IMR-90 (cell line): ENCODE measurements around the gene CCDC7. TPM values are rescaled to one million over a fixed set of nuclear protein-coding genes. Genes with fewer than 3 reads are reported as not detected.

Experiments used
- ATAC-seq: fragments of 200-7000 bp; cut with Tn5 transposase; 2 replicates; pipeline ENCODE4 v1.9.1; 2020; ENCODE audit warnings: low read depth, mild to moderate bottlenecking, moderate library complexity
- BruUV-seq: library from RNA; stranded (reverse); fragments of 400-500 nt; replicated peaks from 2 replicates; lab custom pipeline; 2021; lab: Mats Ljungman, UMichigan
- CTCF ChIA-PET: fragments of 300-600 bp; formaldehyde crosslinking; extraction: SDS; loops from one replicate; lab custom pipeline; 2021; ENCODE audit warnings: antibody characterized with exemption; lab: Yijun Ruan, JAX
- POLR2A ChIA-PET: fragments of 300-600 bp; sonication (Branson Sonifier 250); formaldehyde crosslinking; loops from one replicate; lab custom pipeline; 2022; ENCODE audit warnings: antibody characterized with exemption; ENCODE audit not compliant: unreplicated experiment; lab: Charles Lee
- DNase-seq: peaks from one replicate; pipeline ENCODE4 v3.0.0; 2013
- H2AFZ ChIP-seq: replicated peaks from 2 replicates; pipeline ENCODE3; 2013; ENCODE audit warnings: low read length, mild to moderate bottlenecking; ENCODE audit not compliant: poor library complexity
- H2AK5ac ChIP-seq: 2 replicates; pipeline ENCODE4 v1.6.1; 2013; ENCODE audit warnings: low read depth, low read length, inconsistent platforms
- H2AK9ac ChIP-seq: replicated peaks from 2 replicates; pipeline ENCODE3; 2013; ENCODE audit warnings: mild to moderate bottlenecking, low read depth, low read length, moderate library complexity; ENCODE audit not compliant: poor library complexity
- H2BK120ac ChIP-seq: 2 replicates; pipeline ENCODE4 v1.6.1; 2013; ENCODE audit warnings: low read depth, low read length, inconsistent platforms
- H2BK15ac ChIP-seq: 3 replicates; pipeline ENCODE4 v1.6.1; 2013; ENCODE audit warnings: low read depth, low read length, inconsistent platforms
- H2BK20ac ChIP-seq: 2 replicates; pipeline ENCODE4 v1.6.1; 2013; ENCODE audit warnings: low read depth, mild to moderate bottlenecking, inconsistent platforms, low read length, moderate library complexity
- H2BK5ac ChIP-seq: 2 replicates; pipeline ENCODE4 v1.6.1; 2013; ENCODE audit warnings: mild to moderate bottlenecking, low read depth, low read length, inconsistent platforms; ENCODE audit not compliant: poor library complexity, severe bottlenecking
- H3K14ac ChIP-seq: replicated peaks from 2 replicates; pipeline ENCODE4 v1.6.1; 2013; ENCODE audit warnings: low read depth, low read length, inconsistent platforms
- H3K18ac ChIP-seq: 2 replicates; pipeline ENCODE4 v1.6.1; 2013; ENCODE audit warnings: low read depth, low read length, control low read depth
- H3K23ac ChIP-seq: 2 replicates; pipeline ENCODE4 v1.6.1; 2013; ENCODE audit warnings: low read depth, low read length, inconsistent platforms
- H3K27ac ChIP-seq: 2 replicates; pipeline ENCODE4 v1.5.1; 2013; ENCODE audit warnings: mild to moderate bottlenecking, control low read depth, low read length; ENCODE audit not compliant: insufficient read depth
- H3K27me3 ChIP-seq: 2 replicates; pipeline ENCODE4 v1.6.1; 2013; ENCODE audit warnings: low read length; ENCODE audit not compliant: control insufficient read depth, insufficient read depth
- H3K36me3 ChIP-seq: 2 replicates; pipeline ENCODE4 v1.6.1; 2013; ENCODE audit warnings: low read length, mixed read lengths; ENCODE audit not compliant: control insufficient read depth, insufficient read depth
- H3K4ac ChIP-seq: 2 replicates; pipeline ENCODE4 v1.6.1; 2013; ENCODE audit warnings: low read depth, low read length, inconsistent platforms
- H3K4me1 ChIP-seq: 2 replicates; pipeline ENCODE4 v1.6.1; 2013; ENCODE audit warnings: low read length, mixed read lengths; ENCODE audit not compliant: control insufficient read depth, insufficient read depth
- H3K4me2 ChIP-seq: 2 replicates; pipeline ENCODE4 v1.6.1; 2013; ENCODE audit warnings: low read depth, mild to moderate bottlenecking, control low read depth, low read length, moderate library complexity
- H3K4me3 ChIP-seq: 2 replicates; pipeline ENCODE4 v1.5.1; 2013; ENCODE audit warnings: low read depth, mild to moderate bottlenecking, control low read depth, low read length, moderate library complexity; ENCODE audit not compliant: insufficient read depth
- H3K56ac ChIP-seq: 2 replicates; pipeline ENCODE4 v1.6.1; 2013; ENCODE audit warnings: low read length, inconsistent platforms; ENCODE audit not compliant: insufficient read depth; ENCODE audit errors: extremely low read depth
- H3K79me1 ChIP-seq, 2 experiments: 2 replicates each; pipeline ENCODE4 v1.6.1; 2013; ENCODE audit warnings: low read length in 2 of 2, inconsistent platforms in 1 of 2, low read depth in 1 of 2
- H3K9ac ChIP-seq: 2 replicates; pipeline ENCODE4 v1.6.1; 2013; ENCODE audit warnings: low read depth, low read length, control low read depth
- H3K9me1 ChIP-seq: 2 replicates; pipeline ENCODE4 v1.6.1; 2013; ENCODE audit warnings: low read length, inconsistent platforms; ENCODE audit not compliant: insufficient read depth
- H3K9me3 ChIP-seq: 2 replicates; pipeline ENCODE4 v1.6.1; 2013; ENCODE audit warnings: low read length; ENCODE audit not compliant: control insufficient read depth, insufficient read depth
- H4K20me1 ChIP-seq: 2 replicates; pipeline ENCODE4 v1.6.1; 2013; ENCODE audit warnings: low read length, inconsistent platforms; ENCODE audit not compliant: insufficient read depth
- H4K5ac ChIP-seq: 2 replicates; pipeline ENCODE4 v1.6.1; 2013; ENCODE audit warnings: mild to moderate bottlenecking, low read depth, low read length, control low read depth
- H4K8ac ChIP-seq, 2 experiments: 2 replicates each; pipeline ENCODE4 v1.6.1; 2013; ENCODE audit warnings: low read depth in 2 of 2, low read length in 2 of 2, control low read depth in 1 of 2, inconsistent platforms in 1 of 2
- H4K91ac ChIP-seq: 2 replicates; pipeline ENCODE4 v1.6.1; 2013; ENCODE audit warnings: low read depth, low read length, inconsistent platforms; ENCODE audit not compliant: insufficient read depth
- BHLHE40 ChIP-seq: fragments of 150-350 bp; IDR thresholded peaks from 2 replicates; pipeline ENCODE4 v1.6.1; 2016; ENCODE audit warnings: mild to moderate bottlenecking, low read depth, low read length
- CEBPB ChIP-seq: IDR thresholded peaks from 2 replicates; pipeline ENCODE4 v1.6.1; 2012; ENCODE audit warnings: low read depth, low read length, improper control_type of control experiment
- CHD1 ChIP-seq: IDR thresholded peaks from 2 replicates; pipeline ENCODE4 v1.6.1; 2012; ENCODE audit warnings: low read depth, low read length, improper control_type of control experiment
- CTCF ChIP-seq: conservative IDR thresholded peaks from 2 replicates; pipeline ENCODE4 v1.5.1; 2012; ENCODE audit warnings: mild to moderate bottlenecking, low read depth, low read length, improper control_type of control experiment
- FOS ChIP-seq: fragments of 150-350 bp; IDR thresholded peaks from 2 replicates; pipeline ENCODE4 v1.6.1; 2016; ENCODE audit warnings: low read depth, low read length
- MAFK ChIP-seq: IDR thresholded peaks from 2 replicates; pipeline ENCODE4 v1.6.1; 2012; ENCODE audit warnings: low read depth, low read length, improper control_type of control experiment
- MAZ ChIP-seq: IDR thresholded peaks from 2 replicates; pipeline ENCODE4 v1.6.1; 2012; ENCODE audit warnings: low read depth, mild to moderate bottlenecking, low read length, improper control_type of control experiment, moderate library complexity, borderline replicate concordance
- MXI1 ChIP-seq: IDR thresholded peaks from 2 replicates; pipeline ENCODE4 v1.6.1; 2012; ENCODE audit warnings: low read depth, mild to moderate bottlenecking, low read length, moderate library complexity, borderline replicate concordance
- NFE2L2 ChIP-seq: fragments of 150-350 bp; IDR thresholded peaks from 2 replicates; pipeline ENCODE4 v1.6.1; 2016; ENCODE audit warnings: low read depth, mild to moderate bottlenecking, low read length
- POLR2A ChIP-seq: IDR thresholded peaks from 2 replicates; pipeline ENCODE4 v1.6.1; 2012; ENCODE audit warnings: mild to moderate bottlenecking, low read depth, low read length
- RAD21 ChIP-seq: IDR thresholded peaks from 2 replicates; pipeline ENCODE4 v1.6.1; 2012; ENCODE audit warnings: low read length, improper control_type of control experiment
- RCOR1 ChIP-seq: IDR thresholded peaks from 2 replicates; pipeline ENCODE4 v1.6.1; 2012; ENCODE audit warnings: mild to moderate bottlenecking, low read length, improper control_type of control experiment; ENCODE audit not compliant: insufficient replicate concordance
- RFX5 ChIP-seq: IDR thresholded peaks from 2 replicates; pipeline ENCODE4 v1.8.0; 2012; ENCODE audit warnings: low read depth, mild to moderate bottlenecking, low read length, moderate library complexity
- SMC3 ChIP-seq: fragments of 150-350 bp; IDR thresholded peaks from 2 replicates; pipeline ENCODE4 v1.6.1; 2016; ENCODE audit warnings: low read depth, mild to moderate bottlenecking, antibody characterized with exemption, low read length, moderate library complexity
- WGBS, 2 experiments: methylation state at CpG; one replicate each; pipeline versions ENCODE4 v1.1.5 to v1.1.7; 2013; ENCODE audit warnings: missing lambda C conversion rate in 2 of 2; ENCODE audit not compliant: insufficient read length in 1 of 2; ENCODE audit errors: extremely low coverage in 2 of 2; 5-methylcytosine and 5-hydroxymethylcytosine counted together
- dilution Hi-C: fragments of 300-500 bp; cut with HindIII; formaldehyde crosslinking; loops from one replicate; pipeline ENCODE4 v1.14.3; 2018; ENCODE audit warnings: low sequenced_read_pairs; ENCODE audit not compliant: unreplicated experiment
- in situ Hi-C: fragments of 300-500 bp; cut with MboI; formaldehyde crosslinking; loops from 3 replicates; pipeline ENCODE4 v1.14.3; 2019; ENCODE audit warnings: low sequenced_read_pairs, inconsistent platforms, mixed read lengths
- intact Hi-C: fragments of 100-400 bp; cut with micrococcal nuclease; formaldehyde crosslinking; loops from 2 replicates; pipeline ENCODE4 v1.10.0; 2022
- polyA plus RNA-seq, 3 experiments: library from polyadenylated mRNA; depleted of rRNA; stranded (reverse); fragments of >200 nt; gene quantifications; 2 replicates each; pipeline ENCODE4 v1.2.3, GENCODE V29; 2012; ENCODE audit warnings: low replicate concordance in 1 of 3
- total RNA-seq: library from RNA; depleted of rRNA; stranded (reverse); fragments of >200 nt; gene quantifications from 2 replicates; pipeline ENCODE4 v1.2.3, GENCODE V29; 2012
- TF ChIP-seq, protein P1 (sequence below): fragments of 150-350 bp; IDR thresholded peaks from 2 replicates; pipeline ENCODE4 v1.6.1; 2017; ENCODE audit warnings: mild to moderate bottlenecking, antibody characterized with exemption, low read length, low read depth
- TF ChIP-seq, protein P2 (sequence below): fragments of 150-350 bp; IDR thresholded peaks from 2 replicates; pipeline ENCODE4 v1.6.1; 2016; ENCODE audit warnings: low read depth, mild to moderate bottlenecking, low read length, moderate library complexity, borderline replicate concordance

The CCDC7 gene
- total and polyA plus RNA-seq, 2 of the 4 experiments (the other 2 are of a cell fraction): 0.74 to 4.3 TPM

DNA sequence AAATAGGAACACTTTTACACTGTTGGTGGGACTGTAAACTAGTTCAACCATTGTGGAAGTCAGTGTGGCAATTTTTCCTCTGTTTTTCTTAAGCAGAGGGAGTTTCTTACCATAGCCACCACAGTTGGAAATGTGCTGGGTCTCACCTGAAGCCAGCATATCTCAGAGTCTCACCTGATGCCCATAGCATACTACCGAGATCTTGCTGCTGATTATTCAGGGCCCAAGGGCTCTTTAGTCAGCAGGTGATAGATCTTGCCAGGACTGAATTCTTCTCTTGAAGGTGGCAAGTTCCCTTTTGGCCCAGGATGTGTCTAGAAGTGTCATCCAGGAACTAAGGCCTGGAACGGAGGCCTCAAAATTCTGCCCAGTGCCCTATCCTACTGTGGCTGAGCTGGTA, 215.4 kb downstream of the CCDC7 start:
- H2BK20ac ChIP-seq: no peak overlapping the region
- ATAC-seq (no peak), DNase-seq (no peak)
- H3K4me2 ChIP-seq: no peak overlapping the region
- H4K8ac ChIP-seq: no peak overlapping the region
- dilution Hi-C loops: no loop called here
- H3K4me3 ChIP-seq: no peak overlapping the region
- no peak overlapping the region for H4K91ac ChIP-seq
- no peak overlapping the region for H2AK9ac ChIP-seq
- H2BK5ac ChIP-seq: no peak overlapping the region
- H3K18ac ChIP-seq: no peak overlapping the region
- ChIA-PET CTCF (no interaction called here), POLR2A (no interaction called here)
- H3K9me1 ChIP-seq: no peaks in the 10 kb centered on the region
- in situ Hi-C loops: no loop called here
- H3K9me3 ChIP-seq: peaks cover 4% of the 10 kb centered on the region; the same call in 1 of the 2 replicates
- H3K27ac ChIP-seq: no peak overlapping the region
- TF ChIP-seq, protein P1, sequence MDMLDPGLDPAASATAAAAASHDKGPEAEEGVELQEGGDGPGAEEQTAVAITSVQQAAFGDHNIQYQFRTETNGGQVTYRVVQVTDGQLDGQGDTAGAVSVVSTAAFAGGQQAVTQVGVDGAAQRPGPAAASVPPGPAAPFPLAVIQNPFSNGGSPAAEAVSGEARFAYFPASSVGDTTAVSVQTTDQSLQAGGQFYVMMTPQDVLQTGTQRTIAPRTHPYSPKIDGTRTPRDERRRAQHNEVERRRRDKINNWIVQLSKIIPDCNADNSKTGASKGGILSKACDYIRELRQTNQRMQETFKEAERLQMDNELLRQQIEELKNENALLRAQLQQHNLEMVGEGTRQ: no peak
- TF ChIP-seq SMC3 (no peak), FOS (no peak), MAZ (no peak), RCOR1 (no peak), MXI1 (no peak), RFX5 (no peak), BHLHE40 (no peak), CHD1 (no peak), CEBPB (no peak), CTCF (no peak), RAD21 (no peak), NFE2L2 (no peak), POLR2A (no peak), MAFK (no peak)
- TF ChIP-seq, protein P2, sequence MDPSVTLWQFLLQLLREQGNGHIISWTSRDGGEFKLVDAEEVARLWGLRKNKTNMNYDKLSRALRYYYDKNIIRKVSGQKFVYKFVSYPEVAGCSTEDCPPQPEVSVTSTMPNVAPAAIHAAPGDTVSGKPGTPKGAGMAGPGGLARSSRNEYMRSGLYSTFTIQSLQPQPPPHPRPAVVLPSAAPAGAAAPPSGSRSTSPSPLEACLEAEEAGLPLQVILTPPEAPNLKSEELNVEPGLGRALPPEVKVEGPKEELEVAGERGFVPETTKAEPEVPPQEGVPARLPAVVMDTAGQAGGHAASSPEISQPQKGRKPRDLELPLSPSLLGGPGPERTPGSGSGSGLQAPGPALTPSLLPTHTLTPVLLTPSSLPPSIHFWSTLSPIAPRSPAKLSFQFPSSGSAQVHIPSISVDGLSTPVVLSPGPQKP: no peak
- no peak overlapping the region for H4K5ac ChIP-seq
- H2BK15ac ChIP-seq: no peak overlapping the region
- H3K23ac ChIP-seq: no peak overlapping the region
- H3K79me1 ChIP-seq: no peaks in the 10 kb centered on the region
- WGBS, 2 experiments: no CpG with 5 or more reads among the region's 2 CpGs
- no peak overlapping the region for H3K9ac ChIP-seq
- H3K36me3 ChIP-seq: no peaks in the 10 kb centered on the region
- H3K4ac ChIP-seq: no peak overlapping the region
- H3K27me3 ChIP-seq: no peaks in the 10 kb centered on the region
- no peak overlapping the region for H3K56ac ChIP-seq
- no peaks in the 10 kb centered on the region for H3K4me1 ChIP-seq
- no peak overlapping the region for H2AFZ ChIP-seq
- H2BK120ac ChIP-seq: no peak overlapping the region
- H4K20me1 ChIP-seq: no peaks in the 10 kb centered on the region
- intact Hi-C loops: no loop called here
- H2AK5ac ChIP-seq: no peak overlapping the region
- no peak overlapping the region for H3K14ac ChIP-seq
- BruUV-seq: no TSS peak
